GM08714 (cell line): ENCODE measurements around the gene CLPTM1L.
"Not testable (repeated sequence)": the region's sequence is repeated elsewhere in the genome, so short reads cannot be mapped to it uniquely, and the experiment has no call there.

Experiments
- H3K4me3 ChIP-seq: fragments of 200-500 bp; sonication (Bioruptor generic); 2 replicates; pipeline ENCODE4 v1.5.1; 2014; ENCODE audit warnings: mild to moderate bottlenecking, low read length, inconsistent platforms
- ZNF274 ChIP-seq: IDR thresholded peaks from 2 replicates; pipeline ENCODE4 v1.6.1; 2012; ENCODE audit warnings: mild to moderate bottlenecking, low read depth, low read length

The CLPTM1L gene

DNA sequence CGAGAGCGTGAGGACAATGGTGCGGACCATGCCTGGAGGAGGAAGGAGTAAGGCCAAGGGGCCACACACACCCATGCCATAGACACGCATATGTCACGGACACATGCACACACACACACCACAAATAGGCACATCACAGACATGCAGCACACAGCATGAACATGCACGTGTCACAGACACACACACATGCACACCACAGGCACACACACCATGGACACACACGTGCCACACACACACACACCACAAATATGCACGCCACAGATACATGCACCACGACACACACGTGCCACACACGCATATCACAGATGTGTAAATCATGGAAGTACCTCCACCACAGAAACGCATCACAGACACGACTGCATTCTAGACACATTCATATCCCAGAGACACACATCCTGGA lies 66.7 kb downstream of the CLPTM1L start:
- TF ChIP-seq ZNF274 = no peak
- H3K4me3 ChIP-seq = no peak overlapping the region

DNA sequence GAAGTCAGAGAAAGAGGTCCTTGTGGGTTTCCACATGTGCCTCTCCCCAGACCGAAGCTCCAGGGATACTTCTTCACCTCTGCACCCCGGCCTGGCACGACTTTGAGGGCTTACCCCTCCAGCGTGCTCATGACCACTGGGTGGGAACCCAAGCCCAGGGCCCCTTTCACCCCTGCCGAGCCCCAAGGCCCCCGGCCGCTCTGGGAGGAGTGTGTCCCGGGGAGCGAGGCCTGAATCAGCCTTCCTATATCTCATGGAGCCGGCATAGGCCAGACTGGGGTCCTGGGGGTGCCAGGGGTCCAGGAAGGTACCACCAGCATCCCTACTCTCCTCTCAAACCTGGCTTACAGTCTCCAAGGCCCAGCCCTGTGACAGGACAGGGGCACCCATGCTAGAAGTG lies 67.1 kb downstream of the CLPTM1L start:
- no peak overlapping the region for H3K4me3 ChIP-seq
- no peak for TF ChIP-seq ZNF274

DNA sequence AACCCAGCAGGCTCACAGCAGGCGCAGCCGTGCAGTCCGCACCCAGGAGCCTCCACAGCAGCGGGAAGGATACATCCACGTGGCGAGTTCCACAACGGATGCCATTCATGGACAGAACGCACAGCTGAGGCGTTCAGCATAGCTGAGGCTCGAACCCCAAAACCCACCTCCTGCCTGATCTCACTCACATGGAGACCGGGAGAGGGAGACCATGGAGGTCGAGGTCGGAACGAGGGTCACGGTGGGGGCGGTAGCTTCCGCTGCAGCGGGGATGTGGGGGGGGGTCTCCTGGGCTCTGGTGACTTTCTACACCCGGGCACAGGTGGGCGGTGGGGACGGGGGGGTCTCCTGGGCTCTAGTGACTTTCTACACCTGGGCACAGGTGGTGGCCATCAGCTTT lies 67.6 kb downstream of the CLPTM1L start:
- no peak for TF ChIP-seq ZNF274

DNA sequence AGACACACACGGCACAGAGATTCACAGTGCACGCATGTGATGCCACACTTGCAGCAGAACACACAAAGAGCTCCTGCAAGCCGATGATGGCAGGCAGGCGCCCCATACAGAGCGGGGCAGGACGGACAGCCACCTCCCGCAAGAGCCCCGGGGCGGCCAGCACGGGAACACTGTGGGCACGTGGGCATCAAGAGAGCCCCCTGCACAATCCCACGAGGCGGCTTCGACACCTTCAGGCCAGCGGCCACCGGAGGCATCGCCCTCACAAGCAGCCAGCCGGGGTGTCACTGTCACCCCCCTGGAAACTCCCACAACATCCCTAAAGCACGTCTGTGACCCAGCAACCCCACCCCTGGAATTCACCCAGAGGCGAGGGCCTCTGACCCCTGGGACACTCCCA lies 68.0 kb downstream of the CLPTM1L start:
- no peak for TF ChIP-seq ZNF274
- H3K4me3 ChIP-seq = no peak overlapping the region

More for the DNA sequence above, 67.6 kb downstream of the CLPTM1L start:
- H3K4me3 ChIP-seq = no peak overlapping the region

DNA sequence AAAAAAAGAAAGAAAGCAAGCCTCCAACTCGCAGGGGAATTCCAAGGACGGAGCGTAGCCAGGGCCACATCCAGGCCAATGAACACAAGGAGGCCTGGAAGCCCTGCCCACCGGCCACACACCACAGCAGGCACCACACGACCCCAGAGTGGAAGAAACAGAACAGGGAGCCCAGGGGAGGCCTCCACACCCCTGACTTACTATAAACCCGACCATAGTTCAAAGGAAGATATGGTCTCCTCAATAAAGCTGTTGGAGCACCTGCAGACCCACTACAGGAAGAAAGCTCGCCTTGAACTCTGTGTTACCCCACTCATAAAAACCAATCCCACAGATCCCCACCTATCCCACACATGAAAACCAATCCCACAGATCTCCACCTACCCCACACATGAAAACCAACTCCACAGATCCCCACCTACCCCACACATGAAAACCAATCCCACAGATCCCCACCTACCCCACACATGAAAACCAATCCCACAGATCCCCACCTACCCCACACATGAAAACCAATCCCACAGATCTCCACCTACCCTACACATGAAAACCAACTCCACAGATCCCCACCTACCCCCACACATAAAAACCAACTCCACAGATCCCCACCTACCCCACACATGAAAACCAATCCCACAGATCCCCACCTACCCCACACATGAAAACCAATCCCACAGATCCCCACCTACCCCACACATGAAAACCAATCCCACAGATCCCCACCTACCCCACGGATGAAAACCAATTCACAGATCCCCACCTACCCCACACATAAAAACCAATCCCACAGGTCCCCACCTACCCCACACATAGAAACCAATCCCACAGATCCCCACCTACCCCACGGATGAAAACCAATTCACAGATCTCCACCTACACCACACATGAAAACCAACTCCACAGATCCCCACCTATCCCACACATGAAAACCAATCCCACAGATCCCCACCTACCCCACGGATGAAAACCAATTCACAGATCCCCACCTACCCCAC lies 69.2 kb downstream of the CLPTM1L start:
- H3K4me3 ChIP-seq = not testable (repeated sequence)

DNA sequence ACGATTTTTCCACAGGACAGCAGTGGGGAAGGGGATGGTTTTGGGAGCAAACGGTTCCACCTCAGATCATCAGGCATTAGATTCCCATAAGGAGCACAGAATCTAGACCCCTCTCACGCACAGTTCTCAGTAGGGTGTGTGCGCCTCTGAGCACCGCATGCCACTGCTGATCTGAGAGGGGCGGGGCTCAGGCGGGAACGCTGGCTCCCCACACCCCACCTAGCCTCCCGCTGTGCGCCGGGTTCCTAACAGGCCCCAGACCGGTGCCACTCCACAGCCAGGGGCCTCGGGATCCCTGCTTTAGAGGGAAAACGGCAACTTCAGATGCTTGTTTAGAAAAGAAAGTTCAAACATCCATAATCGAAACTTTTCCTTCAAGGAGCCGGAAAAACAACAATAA lies 70.4 kb downstream of the CLPTM1L start:
- no peak for TF ChIP-seq ZNF274

DNA sequence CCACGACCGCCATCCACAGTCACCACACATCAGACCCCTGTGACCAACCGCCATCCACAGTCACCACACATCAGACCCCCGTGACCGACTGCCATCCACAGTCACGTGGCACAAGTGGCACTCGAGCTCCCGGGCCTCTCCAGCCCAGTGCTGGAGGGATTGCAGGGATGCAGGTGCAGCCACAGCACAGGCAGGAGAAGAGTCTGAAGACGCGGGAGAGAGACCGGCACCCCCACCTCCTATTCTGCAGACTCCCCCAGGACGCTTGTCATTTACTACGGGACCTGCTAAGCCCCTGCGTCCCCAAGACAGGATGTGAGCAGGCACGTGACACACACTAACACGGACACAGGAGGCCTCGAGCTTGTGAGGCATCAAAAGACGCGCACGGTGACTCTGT lies 71.2 kb downstream of the CLPTM1L start:
- no peak overlapping the region for H3K4me3 ChIP-seq
- TF ChIP-seq ZNF274 = no peak

More for the DNA sequence above, 70.4 kb downstream of the CLPTM1L start:
- H3K4me3 ChIP-seq = no peak overlapping the region

DNA sequence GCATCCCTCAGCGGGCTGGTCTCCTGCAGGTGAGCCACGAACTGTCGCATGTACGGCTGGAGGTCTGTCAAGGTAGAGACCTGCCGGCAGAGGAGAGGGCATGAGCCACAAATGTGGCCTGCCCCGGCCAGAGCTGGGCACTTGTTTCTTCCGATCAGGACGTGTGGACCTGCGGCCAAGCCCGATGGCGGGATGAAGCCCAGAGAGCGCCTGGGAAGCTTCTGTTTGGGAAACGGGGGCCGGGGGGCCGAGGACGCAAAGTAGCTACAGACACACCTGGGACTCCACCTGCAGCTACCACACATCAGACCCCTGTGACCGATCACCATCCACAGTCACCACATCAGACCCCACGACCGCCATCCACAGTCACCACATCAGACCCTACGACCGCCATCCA lies 72.7 kb downstream of the CLPTM1L start:
- no peak for TF ChIP-seq ZNF274
- H3K4me3 ChIP-seq = no peak overlapping the region

DNA sequence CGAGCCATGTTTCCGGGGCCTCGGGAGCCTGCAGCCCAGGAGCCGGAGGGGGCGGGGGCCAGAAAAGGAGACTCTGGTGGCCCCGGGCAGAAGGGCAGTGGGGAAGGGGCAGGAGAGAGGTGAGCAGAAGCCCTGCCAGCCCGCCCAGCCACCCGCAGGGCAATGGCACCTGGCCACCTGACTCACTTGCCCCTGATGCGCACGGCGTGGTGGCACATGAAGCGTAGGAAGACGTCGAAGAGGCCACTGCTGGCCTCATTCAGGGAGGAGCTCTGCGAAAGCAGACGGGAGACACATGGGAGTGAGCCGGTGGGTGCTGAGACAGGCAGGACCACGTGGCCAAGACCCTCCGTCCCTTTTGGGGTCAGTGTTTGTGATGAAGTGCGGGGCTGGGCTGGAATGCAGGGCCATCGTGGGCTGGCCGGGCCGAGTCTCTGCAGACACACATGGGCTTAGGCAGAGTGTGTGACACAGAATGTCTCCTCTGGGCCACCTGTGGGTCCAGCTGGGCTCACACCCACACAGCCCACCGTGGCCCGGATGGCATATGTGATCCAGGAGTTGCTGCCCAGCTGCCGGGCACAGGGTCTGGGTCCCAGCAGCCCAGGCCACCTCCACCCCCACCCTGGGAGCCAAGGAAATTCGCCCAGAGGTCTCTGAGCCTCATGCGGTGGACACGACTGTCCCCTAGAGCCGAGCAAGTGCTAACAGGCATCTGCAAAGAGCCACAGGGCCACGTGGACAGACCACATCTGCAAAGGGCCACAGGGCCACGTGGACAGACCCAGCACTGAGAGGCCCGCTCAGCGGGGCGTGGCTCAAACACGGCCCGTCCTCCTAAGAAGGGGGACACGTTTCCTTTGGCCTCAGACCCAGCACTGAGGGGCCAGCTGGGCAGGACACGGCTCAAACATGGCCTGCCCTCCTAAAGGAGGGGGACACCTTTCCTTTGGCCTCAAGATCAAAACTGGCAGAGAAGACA lies 73.7 kb downstream of the CLPTM1L start:
- no peak for TF ChIP-seq ZNF274
- no peak overlapping the region for H3K4me3 ChIP-seq

DNA sequence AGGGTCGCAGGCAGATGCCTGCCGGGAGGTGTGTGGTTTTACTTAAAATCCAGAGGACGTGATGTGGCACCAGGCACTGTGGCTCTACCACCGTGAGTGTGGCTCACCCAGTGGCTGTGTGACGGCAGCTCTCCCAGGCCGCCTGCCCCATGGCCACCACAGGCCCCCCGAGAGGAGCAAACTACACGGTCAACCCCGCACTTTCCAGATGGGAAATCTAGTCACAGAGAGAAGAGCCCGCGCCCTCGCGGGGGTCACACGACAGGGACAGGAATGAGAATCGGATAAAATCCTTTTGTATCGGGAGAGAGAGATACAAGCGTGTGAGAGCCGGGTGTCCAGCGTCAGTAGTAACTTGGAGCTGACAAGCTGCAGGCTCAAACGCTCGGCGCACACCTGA lies 74.5 kb downstream of the CLPTM1L start:
- no peak for TF ChIP-seq ZNF274

DNA sequence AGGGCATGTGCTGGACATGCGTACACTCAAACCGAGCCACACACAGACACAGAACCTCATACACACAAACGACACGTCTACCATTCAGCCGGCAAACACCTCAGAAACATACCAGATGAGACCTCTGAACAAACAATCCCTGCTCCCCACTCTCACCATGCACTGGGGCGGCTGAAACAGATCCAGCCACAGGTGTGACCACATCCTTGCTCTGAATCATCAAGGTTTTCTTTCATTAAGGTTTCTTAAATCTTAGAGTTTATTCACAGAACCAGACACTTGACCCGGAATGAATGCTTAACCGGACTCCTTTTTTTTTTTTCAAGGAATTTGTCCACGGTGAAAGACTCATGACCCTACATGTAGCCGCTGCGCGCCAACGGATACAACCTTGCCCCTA lies 76.2 kb downstream of the CLPTM1L start:
- TF ChIP-seq ZNF274 = no peak

More for the DNA sequence above, 74.5 kb downstream of the CLPTM1L start:
- no peak overlapping the region for H3K4me3 ChIP-seq

DNA sequence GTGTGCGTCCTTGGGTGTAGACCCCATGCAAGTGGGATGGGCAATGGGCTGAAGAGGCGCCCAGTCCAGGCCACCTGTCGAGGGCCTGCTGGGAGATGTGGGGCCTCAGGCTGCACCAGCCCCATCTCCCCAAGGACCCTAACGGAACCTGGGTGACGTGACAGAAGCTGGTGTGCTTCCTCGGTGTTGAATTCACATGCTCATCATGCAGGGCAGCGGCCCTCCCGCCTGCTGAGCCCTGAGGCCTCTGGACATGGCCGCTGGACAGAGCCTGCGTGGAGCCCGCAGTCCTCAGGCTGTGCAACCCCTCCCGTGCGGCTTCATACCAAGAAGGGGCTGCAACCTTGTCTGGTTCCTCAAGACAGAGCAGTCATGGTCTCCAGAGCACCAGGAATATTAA lies 76.8 kb downstream of the CLPTM1L start:
- no peak overlapping the region for H3K4me3 ChIP-seq
- TF ChIP-seq ZNF274 = no peak

More for the DNA sequence above, 76.2 kb downstream of the CLPTM1L start:
- no peak overlapping the region for H3K4me3 ChIP-seq
